Measurements from ENCODE around the gene SPINK2.

- TF ChIP-seq CTCF (IDR thresholded peaks at IDR 0.05) (no peak), POLR2A (IDR thresholded peaks at IDR 0.05) (no peak)
Measured at GRCh38 chr4:56856656-56857055, 35.2 kb upstream of the SPINK2 start.

Data from body of pancreas (tissue), 4 donors.